Hepatocyte (in vitro differentiated cells): ENCODE measurements around the gene ITPKA. TPM values are rescaled to one million over a fixed set of nuclear protein-coding genes. Genes with fewer than 3 reads are reported as not detected.

ENCODE experiments used
- DNase-seq: peaks from one replicate; pipeline ENCODE4 v3.0.0-alpha.2; 2016; ENCODE audit warnings: low spot score
- H2AFZ ChIP-seq: fragments of 200-600 bp; sonication (generic); 2 replicates; pipeline ENCODE4 v1.6.0; 2016; ENCODE audit warnings: antibody characterized with exemption, mild to moderate bottlenecking
- H3K27ac ChIP-seq: fragments of 200-600 bp; sonication (generic); 2 replicates; pipeline ENCODE4 v1.5.1; 2016; ENCODE audit warnings: mild to moderate bottlenecking
- H3K27me3 ChIP-seq: fragments of 200-600 bp; sonication (generic); 2 replicates; pipeline ENCODE4 v1.6.1; 2016
- H3K36me3 ChIP-seq: fragments of 200-600 bp; sonication (generic); replicated peaks from 2 replicates; pipeline ENCODE4 v1.5.1; 2016; ENCODE audit warnings: low read depth; ENCODE audit not compliant: insufficient read depth
- H3K4me1 ChIP-seq: fragments of 200-600 bp; sonication (generic); 2 replicates; pipeline ENCODE4 v1.5.1; 2016; ENCODE audit warnings: mild to moderate bottlenecking, moderate library complexity; ENCODE audit not compliant: insufficient read depth
- H3K4me2 ChIP-seq: fragments of 200-600 bp; sonication (generic); 2 replicates; pipeline ENCODE4 v1.6.0; 2016
- H3K4me3 ChIP-seq: fragments of 200-600 bp; sonication (generic); 2 replicates; pipeline ENCODE4 v1.5.1; 2016; ENCODE audit warnings: mild to moderate bottlenecking
- H3K79me2 ChIP-seq: fragments of 200-600 bp; sonication (generic); 2 replicates; pipeline ENCODE4 v1.6.0; 2017; ENCODE audit warnings: mild to moderate bottlenecking
- H3K9me2 ChIP-seq: fragments of 200-600 bp; sonication (generic); replicated peaks from 2 replicates; pipeline ENCODE4 v1.6.0; 2017; ENCODE audit warnings: mild to moderate bottlenecking; ENCODE audit not compliant: insufficient read depth
- H3K9me3 ChIP-seq: fragments of 200-600 bp; sonication (generic); 2 replicates; pipeline ENCODE4 v1.5.1; 2016; ENCODE audit warnings: low read depth, mild to moderate bottlenecking
- H4K20me1 ChIP-seq: fragments of 200-600 bp; sonication (generic); 2 replicates; pipeline ENCODE4 v1.6.0; 2016; ENCODE audit warnings: mild to moderate bottlenecking; ENCODE audit not compliant: insufficient read depth, poor library complexity, severe bottlenecking
- CTCF ChIP-seq: fragments of 200-600 bp; sonication (generic); IDR thresholded peaks from 2 replicates; pipeline ENCODE4 v1.5.1; 2016; ENCODE audit warnings: antibody characterized with exemption, mild to moderate bottlenecking; ENCODE audit not compliant: poor library complexity
- EZH2 ChIP-seq: fragments of 200-600 bp; sonication (generic); IDR thresholded peaks from 2 replicates; pipeline ENCODE4 v1.6.1; 2016; ENCODE audit warnings: antibody characterized with exemption, mild to moderate bottlenecking, borderline replicate concordance
- EZH2phosphoT487 ChIP-seq: fragments of 200-600 bp; sonication (generic); IDR thresholded peaks from one replicate; pipeline ENCODE4 v1.6.1; 2018; ENCODE audit warnings: antibody characterized with exemption, mild to moderate bottlenecking, low read depth, moderate library complexity; ENCODE audit not compliant: unreplicated experiment, severe bottlenecking
- WGBS: methylation state at CpG from one replicate; pipeline ENCODE4 v1.1.6; 2016; ENCODE audit warnings: low lambda C conversion rate; ENCODE audit errors: missing lambda C conversion rate; 5-methylcytosine and 5-hydroxymethylcytosine counted together
- polyA plus RNA-seq: library from polyadenylated mRNA; unstranded; fragments of >200 nt; fragmentation: Nextera tagmentation; extraction: Ambion mirVana; gene quantifications from 2 replicates; pipeline ENCODE4 v1.2.1, GENCODE V29; 2016
- total RNA-seq: library from RNA; depleted of rRNA; stranded (reverse); fragments of >200 nt; gene quantifications from 2 replicates; pipeline ENCODE4 v1.2.3, GENCODE V29; 2014

The ITPKA gene
- total and polyA plus RNA-seq, 2 experiments from 2014 or later: 20.5 to 33.3 TPM

- peak; percentile 69 for DNase-seq
- no peaks in the 10 kb centered on the region for H3K9me2 ChIP-seq
- no peaks in the 10 kb centered on the region for H3K9me3 ChIP-seq
- H3K36me3 ChIP-seq: no peaks in the 10 kb centered on the region
- H3K4me2 ChIP-seq: peak overlapping the region; percentile 90
- peak overlapping the region; percentile 22 for H3K4me3 ChIP-seq
- peak overlapping the region; percentile 92 for H3K27ac ChIP-seq
- no peaks in the 10 kb centered on the region for H4K20me1 ChIP-seq
- peaks cover 24% of the 10 kb centered on the region for H3K79me2 ChIP-seq
- WGBS: 2% methylated on average over 33 of the region's 77 CpGs
- H3K27me3 ChIP-seq: peaks cover 36% of the 10 kb centered on the region
- H3K4me1 ChIP-seq: peaks cover 19% of the 10 kb centered on the region
- H2AFZ ChIP-seq: peak overlapping the region; percentile 39
- no peak for TF ChIP-seq EZH2phosphoT487
- TF ChIP-seq EZH2: no peak
- no peak for TF ChIP-seq CTCF
Observed at GRCh38 chr15:41494190-41494921, 682 bp downstream of the ITPKA start.

GRCh38 chr15:41494922-41495735, 1.5 kb downstream of the ITPKA start:
- no peak for TF ChIP-seq CTCF
- peak; percentile 63 for TF ChIP-seq EZH2
- peak; percentile 65 for TF ChIP-seq EZH2phosphoT487
- Histone ChIP-seq H3K27me3 (peaks cover 43% of the 10 kb centered on the region), H2AFZ (peak overlapping the region; percentile 39), H3K4me3 (peak overlapping the region; percentile 22), H3K4me1 (peaks cover 15% of the 10 kb centered on the region), H4K20me1 (no peaks in the 10 kb centered on the region), H3K9me3 (no peaks in the 10 kb centered on the region), H3K79me2 (peaks cover 30% of the 10 kb centered on the region), H3K4me2 (peak overlapping the region; percentile 90), H3K27ac (peak overlapping the region; percentile 92), H3K36me3 (no peaks in the 10 kb centered on the region), H3K9me2 (no peaks in the 10 kb centered on the region)
- WGBS: 3% methylated on average over 49 of the region's 60 CpGs
- DNase-seq: peak; percentile 60

- Histone ChIP-seq H3K4me1 (peaks cover 15% of the 10 kb centered on the region), H3K27ac (peak overlapping the region; percentile 92)
Observed at GRCh38 chr15:41495736-41496599, 2.3 kb downstream of the ITPKA start.

More at GRCh38 chr15:41495736-41496599, 2.3 kb downstream of the ITPKA start:
- Histone ChIP-seq H3K9me3 (no peaks in the 10 kb centered on the region), H4K20me1 (no peaks in the 10 kb centered on the region), H3K27me3 (peaks cover 51% of the 10 kb centered on the region), H3K79me2 (peaks cover 34% of the 10 kb centered on the region), H3K9me2 (no peaks in the 10 kb centered on the region), H3K4me2 (peak overlapping the region; percentile 90), H2AFZ (peak overlapping the region; percentile 39), H3K36me3 (no peaks in the 10 kb centered on the region), H3K4me3 (peak overlapping the region; percentile 22)
- WGBS: 13% methylated on average over 38 of the region's 59 CpGs
- TF ChIP-seq EZH2 (peak; percentile 52), CTCF (no peak), EZH2phosphoT487 (peak; percentile 24)
- peak; percentile 89 for DNase-seq
